ENCODE measurements around the gene PADI1.

DNA sequence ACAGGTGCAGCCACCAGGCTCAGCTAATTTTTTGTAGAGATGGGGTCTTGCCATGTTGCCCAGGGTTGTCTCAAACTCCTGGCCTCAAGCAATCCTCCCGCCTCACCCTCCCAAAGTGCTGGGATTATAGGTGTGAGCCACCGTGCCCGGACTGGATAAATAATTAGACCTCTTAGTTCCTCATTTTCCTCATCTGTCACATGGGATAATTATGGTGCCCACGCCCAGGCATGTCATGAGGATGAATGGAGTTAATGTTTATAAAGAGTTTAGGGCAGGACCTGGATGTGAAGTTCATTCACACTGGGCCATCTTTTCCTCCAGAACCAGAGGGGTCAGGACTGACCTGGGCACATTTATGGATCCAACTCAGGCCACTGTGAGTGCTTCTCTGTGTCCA is 67.7 kb downstream of the PADI1 start:
- TF ChIP-seq MAX (IDR thresholded peaks at IDR 0.05; ENCODE audit: low read depth, low read length) (no peak), POLR2A (IDR thresholded peaks at IDR 0.05; ENCODE audit: extremely low read depth, insufficient read length) (no peak), MYC (IDR thresholded peaks at IDR 0.05; ENCODE audit: low read depth, low read length) (no peak)
- TF ChIP-seq, protein P1, sequence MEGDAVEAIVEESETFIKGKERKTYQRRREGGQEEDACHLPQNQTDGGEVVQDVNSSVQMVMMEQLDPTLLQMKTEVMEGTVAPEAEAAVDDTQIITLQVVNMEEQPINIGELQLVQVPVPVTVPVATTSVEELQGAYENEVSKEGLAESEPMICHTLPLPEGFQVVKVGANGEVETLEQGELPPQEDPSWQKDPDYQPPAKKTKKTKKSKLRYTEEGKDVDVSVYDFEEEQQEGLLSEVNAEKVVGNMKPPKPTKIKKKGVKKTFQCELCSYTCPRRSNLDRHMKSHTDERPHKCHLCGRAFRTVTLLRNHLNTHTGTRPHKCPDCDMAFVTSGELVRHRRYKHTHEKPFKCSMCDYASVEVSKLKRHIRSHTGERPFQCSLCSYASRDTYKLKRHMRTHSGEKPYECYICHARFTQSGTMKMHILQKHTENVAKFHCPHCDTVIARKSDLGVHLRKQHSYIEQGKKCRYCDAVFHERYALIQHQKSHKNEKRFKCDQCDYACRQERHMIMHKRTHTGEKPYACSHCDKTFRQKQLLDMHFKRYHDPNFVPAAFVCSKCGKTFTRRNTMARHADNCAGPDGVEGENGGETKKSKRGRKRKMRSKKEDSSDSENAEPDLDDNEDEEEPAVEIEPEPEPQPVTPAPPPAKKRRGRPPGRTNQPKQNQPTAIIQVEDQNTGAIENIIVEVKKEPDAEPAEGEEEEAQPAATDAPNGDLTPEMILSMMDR (IDR thresholded peaks at IDR 0.05; ENCODE audit: low read depth, low read length), result no peak
